GM23338 (cell line): Measurements from ENCODE around the gene B3GALT5.

ENCODE experiments used
- CREB1 ChIP-seq: fragments of 250-450 bp; sonication (Bioruptor Pico); IDR thresholded peaks from 2 replicates; pipeline ENCODE4 v1.5.0; 2020; ENCODE audit warnings: low read depth, mild to moderate bottlenecking, moderate library complexity
- EZH2 ChIP-seq: fragments of 200-600 bp; sonication (generic); IDR thresholded peaks from one replicate; pipeline ENCODE4 v1.8.0; 2017; ENCODE audit warnings: antibody characterized with exemption, mild to moderate bottlenecking, low read depth; ENCODE audit not compliant: unreplicated experiment
- EZH2phosphoT487 ChIP-seq: fragments of 200-600 bp; sonication (generic); IDR thresholded peaks from one replicate; pipeline ENCODE4 v1.8.1; 2018; ENCODE audit warnings: antibody characterized with exemption; ENCODE audit not compliant: unreplicated experiment
- JUNB ChIP-seq: IDR thresholded peaks from one replicate; pipeline ENCODE4 v1.6.1; 2016; ENCODE audit warnings: antibody characterized with exemption; ENCODE audit not compliant: unreplicated experiment
- NANOG ChIP-seq: IDR thresholded peaks from 2 replicates; pipeline ENCODE4 v1.6.1; 2016; ENCODE audit warnings: antibody characterized with exemption, borderline replicate concordance
- POLR2AphosphoS5 ChIP-seq: IDR thresholded peaks from 2 replicates; pipeline ENCODE4 v1.6.1; 2016; ENCODE audit warnings: antibody characterized with exemption, low read depth
- STAT1 ChIP-seq: IDR thresholded peaks from one replicate; pipeline ENCODE4 v1.6.1; 2016; ENCODE audit warnings: antibody characterized with exemption; ENCODE audit not compliant: unreplicated experiment
- TF ChIP-seq, protein P1 (sequence below), 2 experiments: fragments of 200-600 bp in 1 of 2; sonication (generic) in 1 of 2; conservative IDR thresholded peaks; 2 replicates each; pipeline versions ENCODE4 v1.5.1 to v1.6.1; 2016 to 2017; ENCODE audit warnings: antibody characterized with exemption in 2 of 2, low read depth in 2 of 2, mild to moderate bottlenecking in 2 of 2, moderate library complexity in 1 of 2
- TF ChIP-seq, protein P2 (sequence below): IDR thresholded peaks from one replicate; pipeline ENCODE4 v1.6.1; 2018; ENCODE audit warnings: antibody characterized with exemption; ENCODE audit not compliant: unreplicated experiment
- TF ChIP-seq, protein P3 (sequence below): IDR thresholded peaks from 2 replicates; pipeline ENCODE4 v1.6.1; 2016; ENCODE audit warnings: antibody characterized with exemption

DNA sequence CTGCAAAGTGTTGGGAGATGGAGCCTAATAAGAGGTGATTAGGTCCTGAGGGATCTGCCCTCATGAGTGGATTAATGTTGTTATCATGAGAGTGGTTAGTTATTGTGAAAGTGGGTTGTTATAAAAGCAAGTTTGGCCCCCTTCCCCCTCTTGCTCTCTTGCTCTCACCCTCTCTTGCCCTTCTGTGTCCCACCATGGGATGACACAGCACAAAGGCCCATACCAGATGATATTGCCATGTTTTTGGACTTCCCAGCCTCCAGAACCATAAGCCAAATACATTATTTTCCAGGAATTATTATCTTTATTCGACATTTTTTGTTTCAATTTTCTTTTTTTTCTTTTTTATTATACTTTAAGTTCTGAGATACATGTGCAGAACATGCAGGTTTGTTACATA is 90.8 kb downstream of the B3GALT5 start:
- TF ChIP-seq JUNB (no peak), STAT1 (no peak), EZH2 (no peak), POLR2AphosphoS5 (no peak), EZH2phosphoT487 (no peak), CREB1 (CRISPR knock-in tag) (no peak), NANOG (no peak)
- TF ChIP-seq, protein P1, sequence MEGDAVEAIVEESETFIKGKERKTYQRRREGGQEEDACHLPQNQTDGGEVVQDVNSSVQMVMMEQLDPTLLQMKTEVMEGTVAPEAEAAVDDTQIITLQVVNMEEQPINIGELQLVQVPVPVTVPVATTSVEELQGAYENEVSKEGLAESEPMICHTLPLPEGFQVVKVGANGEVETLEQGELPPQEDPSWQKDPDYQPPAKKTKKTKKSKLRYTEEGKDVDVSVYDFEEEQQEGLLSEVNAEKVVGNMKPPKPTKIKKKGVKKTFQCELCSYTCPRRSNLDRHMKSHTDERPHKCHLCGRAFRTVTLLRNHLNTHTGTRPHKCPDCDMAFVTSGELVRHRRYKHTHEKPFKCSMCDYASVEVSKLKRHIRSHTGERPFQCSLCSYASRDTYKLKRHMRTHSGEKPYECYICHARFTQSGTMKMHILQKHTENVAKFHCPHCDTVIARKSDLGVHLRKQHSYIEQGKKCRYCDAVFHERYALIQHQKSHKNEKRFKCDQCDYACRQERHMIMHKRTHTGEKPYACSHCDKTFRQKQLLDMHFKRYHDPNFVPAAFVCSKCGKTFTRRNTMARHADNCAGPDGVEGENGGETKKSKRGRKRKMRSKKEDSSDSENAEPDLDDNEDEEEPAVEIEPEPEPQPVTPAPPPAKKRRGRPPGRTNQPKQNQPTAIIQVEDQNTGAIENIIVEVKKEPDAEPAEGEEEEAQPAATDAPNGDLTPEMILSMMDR (conservative IDR thresholded peaks at IDR 0.05; ENCODE audit: low read depth in 2 of 2): no peak
- TF ChIP-seq, protein P2, sequence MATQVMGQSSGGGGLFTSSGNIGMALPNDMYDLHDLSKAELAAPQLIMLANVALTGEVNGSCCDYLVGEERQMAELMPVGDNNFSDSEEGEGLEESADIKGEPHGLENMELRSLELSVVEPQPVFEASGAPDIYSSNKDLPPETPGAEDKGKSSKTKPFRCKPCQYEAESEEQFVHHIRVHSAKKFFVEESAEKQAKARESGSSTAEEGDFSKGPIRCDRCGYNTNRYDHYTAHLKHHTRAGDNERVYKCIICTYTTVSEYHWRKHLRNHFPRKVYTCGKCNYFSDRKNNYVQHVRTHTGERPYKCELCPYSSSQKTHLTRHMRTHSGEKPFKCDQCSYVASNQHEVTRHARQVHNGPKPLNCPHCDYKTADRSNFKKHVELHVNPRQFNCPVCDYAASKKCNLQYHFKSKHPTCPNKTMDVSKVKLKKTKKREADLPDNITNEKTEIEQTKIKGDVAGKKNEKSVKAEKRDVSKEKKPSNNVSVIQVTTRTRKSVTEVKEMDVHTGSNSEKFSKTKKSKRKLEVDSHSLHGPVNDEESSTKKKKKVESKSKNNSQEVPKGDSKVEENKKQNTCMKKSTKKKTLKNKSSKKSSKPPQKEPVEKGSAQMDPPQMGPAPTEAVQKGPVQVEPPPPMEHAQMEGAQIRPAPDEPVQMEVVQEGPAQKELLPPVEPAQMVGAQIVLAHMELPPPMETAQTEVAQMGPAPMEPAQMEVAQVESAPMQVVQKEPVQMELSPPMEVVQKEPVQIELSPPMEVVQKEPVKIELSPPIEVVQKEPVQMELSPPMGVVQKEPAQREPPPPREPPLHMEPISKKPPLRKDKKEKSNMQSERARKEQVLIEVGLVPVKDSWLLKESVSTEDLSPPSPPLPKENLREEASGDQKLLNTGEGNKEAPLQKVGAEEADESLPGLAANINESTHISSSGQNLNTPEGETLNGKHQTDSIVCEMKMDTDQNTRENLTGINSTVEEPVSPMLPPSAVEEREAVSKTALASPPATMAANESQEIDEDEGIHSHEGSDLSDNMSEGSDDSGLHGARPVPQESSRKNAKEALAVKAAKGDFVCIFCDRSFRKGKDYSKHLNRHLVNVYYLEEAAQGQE: no peak
- TF ChIP-seq, protein P3, sequence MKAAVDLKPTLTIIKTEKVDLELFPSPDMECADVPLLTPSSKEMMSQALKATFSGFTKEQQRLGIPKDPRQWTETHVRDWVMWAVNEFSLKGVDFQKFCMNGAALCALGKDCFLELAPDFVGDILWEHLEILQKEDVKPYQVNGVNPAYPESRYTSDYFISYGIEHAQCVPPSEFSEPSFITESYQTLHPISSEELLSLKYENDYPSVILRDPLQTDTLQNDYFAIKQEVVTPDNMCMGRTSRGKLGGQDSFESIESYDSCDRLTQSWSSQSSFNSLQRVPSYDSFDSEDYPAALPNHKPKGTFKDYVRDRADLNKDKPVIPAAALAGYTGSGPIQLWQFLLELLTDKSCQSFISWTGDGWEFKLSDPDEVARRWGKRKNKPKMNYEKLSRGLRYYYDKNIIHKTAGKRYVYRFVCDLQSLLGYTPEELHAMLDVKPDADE: no peak
